ENCODE measurements around the gene ACTR5.
"Not testable (repeated sequence)": the region's sequence is repeated elsewhere in the genome, so short reads cannot be mapped to it uniquely, and the experiment has no call there.

ACTR5 gene

GRCh38 chr20:38769376-38770295 is 21.4 kb downstream of the ACTR5 start:
- DNase-seq: no peak

- DNase-seq: no peak
Observed at GRCh38 chr20:38770546-38770945, 22.3 kb downstream of the ACTR5 start.

- no peak for DNase-seq
Observed at GRCh38 chr20:38770970-38771369, 22.7 kb downstream of the ACTR5 start.

- DNase-seq: no peak
Observed at GRCh38 chr20:38771621-38772020, 23.4 kb downstream of the ACTR5 start.

- no peak for DNase-seq
Observed at GRCh38 chr20:38774167-38774566, 25.9 kb downstream of the ACTR5 start.

GRCh38 chr20:38776363-38776762 is 28.1 kb downstream of the ACTR5 start:
- DNase-seq: no peak

GRCh38 chr20:38779247-38780097 is 31.2 kb downstream of the ACTR5 start:
- no peak for DNase-seq

- no peak for DNase-seq
Observed at GRCh38 chr20:38782275-38782674, 34.0 kb downstream of the ACTR5 start.

GRCh38 chr20:38787870-38788269 is 39.6 kb downstream of the ACTR5 start:
- no peak for DNase-seq

GRCh38 chr20:38789503-38790199 is 41.4 kb downstream of the ACTR5 start:
- DNase-seq: no peak

- DNase-seq: peak; percentile 24
Observed at GRCh38 chr20:38790200-38791053, 42.2 kb downstream of the ACTR5 start.

GRCh38 chr20:38791291-38791690 is 43.0 kb downstream of the ACTR5 start:
- no peak for DNase-seq

GRCh38 chr20:38791940-38792339 is 43.7 kb downstream of the ACTR5 start:
- DNase-seq: no peak

- DNase-seq: not testable (repeated sequence)
Observed at GRCh38 chr20:38794057-38794456, 45.8 kb downstream of the ACTR5 start.

- DNase-seq: no peak
Observed at GRCh38 chr20:38798266-38798665, 50.0 kb downstream of the ACTR5 start.

GRCh38 chr20:38799203-38799602 is 50.9 kb downstream of the ACTR5 start:
- DNase-seq: peak; percentile 61

- DNase-seq: no peak
Observed at GRCh38 chr20:38800882-38801281, 52.6 kb downstream of the ACTR5 start.

- no peak for DNase-seq
Observed at GRCh38 chr20:38804221-38804620, 56.0 kb downstream of the ACTR5 start.

- DNase-seq: peak; percentile 96
Observed at GRCh38 chr20:38804682-38805501, 56.6 kb downstream of the ACTR5 start.

GRCh38 chr20:38805502-38805957 is 57.3 kb downstream of the ACTR5 start, which contains the start of gene PPP1R16B:
PPP1R16B (plus strand) TSS chr20:38805697; CDS start chr20:38835926, 30,229 bp downstream.
- peak; percentile 76 for DNase-seq
